ENCODE measurements around the gene TMEM120B.
"Not testable (repeated sequence)": the region's sequence is repeated elsewhere in the genome, so short reads cannot be mapped to it uniquely, and the experiment has no call there.

TMEM120B gene

GRCh38 chr12:121709478-121709961, 3.0 kb upstream of the TMEM120B start:
- DNase-seq (ENCODE audit: low read depth in 2 of 2): no peak

GRCh38 chr12:121711361-121712189, 977 bp upstream of the TMEM120B start:
- no peak for DNase-seq (ENCODE audit: low read depth in 2 of 2)

DNA sequence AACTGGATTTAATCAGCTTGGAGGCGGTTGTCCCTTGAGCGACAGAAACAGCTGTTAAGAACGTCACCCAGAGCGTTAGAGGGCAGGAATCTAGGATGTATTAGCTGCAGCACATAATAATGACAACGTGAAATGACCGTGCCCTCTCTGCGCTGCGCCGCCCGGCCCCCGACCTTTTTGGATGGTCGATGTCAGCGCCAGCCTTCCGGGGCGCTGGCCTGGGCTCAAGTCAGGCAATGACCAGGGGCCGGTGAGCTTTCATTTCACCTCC, 427 bp upstream of the TMEM120B start:
- no peak for DNase-seq (ENCODE audit: low read depth in 2 of 2)

GRCh38 chr12:121713257-121713777, 765 bp downstream of the TMEM120B start:
- DNase-seq (ENCODE audit: low read depth in 2 of 2): no peak

GRCh38 chr12:121713793-121714192, 1.2 kb downstream of the TMEM120B start:
- DNase-seq (ENCODE audit: low read depth in 2 of 2): no peak

DNA sequence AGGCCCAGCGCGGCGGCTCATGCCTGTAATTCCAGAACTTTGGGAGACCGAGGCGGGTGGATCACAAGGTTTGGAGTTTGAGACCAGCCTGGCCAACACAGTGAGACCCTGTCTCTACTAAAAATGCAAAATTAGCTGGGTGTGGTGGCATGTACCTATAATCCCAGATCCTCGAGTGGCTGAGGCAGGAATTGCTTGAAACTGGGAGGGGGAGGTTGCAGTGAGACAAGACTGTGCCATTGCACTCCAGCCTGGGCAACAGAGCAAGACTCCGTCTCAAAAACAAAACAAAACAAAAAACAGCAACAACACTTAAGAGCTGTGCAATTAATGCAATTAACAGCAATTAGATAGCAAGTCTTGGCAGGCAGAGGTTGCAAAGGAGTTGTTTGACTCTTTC, 2.5 kb downstream of the TMEM120B start:
- DNase-seq (ENCODE audit: low read depth in 2 of 2): not testable (repeated sequence)

- DNase-seq (ENCODE audit: low read depth in 2 of 2): no peak
These were observed 3.4 kb downstream of the TMEM120B start for GRCh38 chr12:121715862-121716435.

DNA sequence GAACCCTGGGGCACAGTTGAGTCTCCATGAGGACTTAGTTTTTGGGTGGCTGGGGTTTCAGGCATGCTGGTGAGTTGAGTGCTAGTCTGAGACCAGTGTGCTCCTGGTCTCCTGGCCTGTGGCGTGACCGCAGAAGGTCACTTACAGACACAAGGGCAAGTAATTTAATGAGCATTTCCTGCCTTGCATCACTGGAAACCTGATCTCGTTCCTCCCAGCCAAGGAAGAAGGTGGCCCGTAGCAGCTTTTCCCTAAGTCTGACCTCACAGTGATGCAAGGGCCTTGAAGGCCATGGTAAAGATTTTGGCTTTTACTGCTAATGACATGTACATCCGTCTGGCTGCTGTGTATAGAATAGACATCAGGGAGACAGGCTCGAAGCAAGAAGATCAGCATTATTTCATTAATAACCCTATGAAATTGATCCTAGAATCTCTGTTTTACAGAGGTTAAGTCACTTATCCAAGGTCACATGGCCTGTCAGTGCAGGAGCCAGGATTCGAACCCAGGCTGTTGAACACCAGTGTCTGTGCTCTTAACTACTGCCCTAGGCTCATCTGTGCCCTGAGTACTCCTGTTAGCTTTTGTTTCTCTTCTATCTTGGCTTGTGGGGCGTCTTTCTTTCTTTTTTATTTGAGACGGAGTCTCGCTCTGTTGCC, 4.6 kb downstream of the TMEM120B start:
- DNase-seq (ENCODE audit: low read depth in 2 of 2): no peak

DNA sequence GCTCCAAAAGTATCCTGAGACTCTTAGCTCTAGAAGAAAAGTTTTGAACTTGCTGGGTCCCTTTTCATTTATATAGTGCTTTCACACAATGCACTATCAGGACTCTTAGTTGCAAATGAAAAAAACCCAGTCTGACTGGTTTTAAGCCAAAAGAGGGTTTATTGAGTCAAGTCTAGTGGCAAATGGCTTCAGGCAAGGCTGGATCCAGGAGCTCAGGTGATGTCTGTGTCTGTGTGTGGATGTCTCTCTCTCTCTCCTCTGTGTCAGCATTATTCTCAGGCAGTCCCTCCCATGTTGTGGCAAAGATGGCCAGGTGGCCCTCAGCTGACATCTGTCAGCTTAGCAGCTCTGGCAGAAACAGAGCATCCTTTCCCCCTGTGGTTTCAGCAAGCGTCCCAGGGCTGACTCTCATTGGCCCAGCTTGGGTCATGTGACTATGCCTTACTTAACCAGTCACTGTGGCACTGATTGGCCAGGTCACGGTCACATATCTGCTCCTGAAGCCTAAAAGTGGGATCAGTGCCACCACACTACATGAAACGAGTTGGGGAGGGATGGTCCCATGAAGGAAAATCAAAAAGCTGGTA, 6.2 kb downstream of the TMEM120B start:
- DNase-seq (ENCODE audit: low read depth in 2 of 2): no peak

GRCh38 chr12:121719926-121720414, 7.4 kb downstream of the TMEM120B start:
- no peak for DNase-seq (ENCODE audit: low read depth in 2 of 2)

GRCh38 chr12:121720762-121721161, 8.2 kb downstream of the TMEM120B start:
- DNase-seq (ENCODE audit: low read depth in 2 of 2): no peak

GRCh38 chr12:121722511-121722910, 10.0 kb downstream of the TMEM120B start:
- DNase-seq (ENCODE audit: low read depth in 2 of 2): no peak

GRCh38 chr12:121723200-121723599, 10.6 kb downstream of the TMEM120B start:
- DNase-seq (ENCODE audit: low read depth in 2 of 2): no peak

- DNase-seq (ENCODE audit: low read depth in 2 of 2): no peak
These were observed 12.4 kb downstream of the TMEM120B start for GRCh38 chr12:121724925-121725324.

GRCh38 chr12:121725423-121725822, 12.9 kb downstream of the TMEM120B start:
- no peak for DNase-seq (ENCODE audit: low read depth in 2 of 2)

- DNase-seq (ENCODE audit: low read depth in 2 of 2): no peak
These were observed 16.5 kb downstream of the TMEM120B start for GRCh38 chr12:121729021-121729420.

GRCh38 chr12:121731473-121731872, 18.9 kb downstream of the TMEM120B start:
- DNase-seq (ENCODE audit: low read depth in 2 of 2): no peak

- DNase-seq (ENCODE audit: low read depth in 2 of 2): no peak
These were observed 21.3 kb downstream of the TMEM120B start for GRCh38 chr12:121733849-121734248.

- DNase-seq (ENCODE audit: low read depth in 2 of 2): no peak
These were observed 25.8 kb downstream of the TMEM120B start for GRCh38 chr12:121738340-121738858.

DNA sequence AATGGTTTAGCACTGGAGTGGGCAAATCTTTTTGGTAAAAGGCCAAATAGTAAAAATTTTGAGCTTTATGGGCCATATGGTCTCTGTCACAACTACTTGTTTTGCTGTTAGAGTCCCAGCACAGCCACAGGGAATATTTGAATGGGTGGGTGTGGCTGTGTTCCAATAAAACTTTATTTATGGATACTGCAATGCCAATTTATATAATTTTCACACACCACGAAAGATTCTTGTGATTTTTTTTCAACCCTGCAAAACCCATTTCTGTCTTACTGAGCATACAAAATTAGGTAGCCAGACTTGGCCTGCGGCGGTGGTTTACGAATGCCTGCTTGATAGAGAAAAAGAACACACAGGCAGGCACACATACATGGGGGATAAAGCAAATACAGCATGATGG, 28.3 kb downstream of the TMEM120B start:
- DNase-seq (ENCODE audit: low read depth in 2 of 2): no peak

DNA sequence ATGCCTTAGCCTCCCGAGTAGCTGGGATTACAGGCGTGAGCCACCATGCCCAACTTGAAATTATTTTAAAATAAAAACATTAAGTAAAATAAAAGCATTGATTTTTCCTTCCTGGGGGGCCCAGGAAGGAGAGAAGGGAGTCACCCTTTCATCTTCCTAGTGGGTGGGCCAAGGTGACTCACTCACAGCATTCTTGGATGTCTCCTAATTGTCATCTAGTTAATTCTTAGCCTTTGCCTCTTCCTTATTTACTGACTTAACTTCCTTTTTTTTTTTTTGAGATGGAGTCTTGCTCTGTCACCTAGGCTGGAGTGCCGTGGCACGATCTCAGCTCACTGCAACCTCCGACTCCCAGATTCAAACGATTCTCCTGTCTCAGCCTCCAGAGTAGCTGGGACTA, 29.2 kb downstream of the TMEM120B start:
- no peak for DNase-seq (ENCODE audit: low read depth in 2 of 2)

DNA sequence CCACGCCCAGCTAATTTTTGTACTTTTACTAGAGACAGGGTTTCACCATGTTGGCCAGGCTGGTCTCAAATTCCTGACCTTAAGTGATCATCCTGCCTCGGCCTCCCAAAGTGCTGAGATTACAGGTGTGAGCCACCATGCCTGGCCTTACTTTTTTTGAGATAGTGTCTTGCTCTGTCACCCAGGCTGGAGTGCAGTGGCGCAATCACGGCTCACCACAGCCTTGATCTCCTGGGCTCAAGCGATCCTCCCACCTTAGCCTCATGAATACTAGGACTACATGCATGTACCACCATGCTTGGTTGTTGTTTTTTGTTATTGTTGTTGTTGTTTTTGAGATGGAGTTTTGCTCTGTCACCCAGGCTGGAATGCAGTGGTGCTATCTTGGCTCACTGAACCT, 33.0 kb downstream of the TMEM120B start:
- not testable (repeated sequence) for DNase-seq (ENCODE audit: low read depth in 2 of 2)

Data from stimulated activated CD4-positive, alpha-beta T cell treated with anti-CD3 and anti-CD28 coated beads, Interleukin-12 subunit alpha, Interleukin-12 subunit beta, amount 100 ng/mL, for 24 hours (primary cell).